ENCODE measurements around the gene SLC38A7. TPM values are rescaled to one million over a fixed set of nuclear protein-coding genes. Genes with fewer than 3 reads are reported as not detected.
"Not testable (repeated sequence)": the region's sequence is repeated elsewhere in the genome, so short reads cannot be mapped to it uniquely, and the experiment has no call there.

The SLC38A7 gene
- total and polyA plus RNA-seq, 5 donors, result 13.3 to 21.3 (median 18.8) TPM

- Histone ChIP-seq H3K27ac (ENCODE audit: low read length) (no peak overlapping the region), H3K4me3 (ENCODE audit: low read length) (no peak overlapping the region), H3K9me3 (ENCODE audit: control insufficient read depth, low read length) (no peaks in the 10 kb centered on the region), H3K4me1 (ENCODE audit: control insufficient read depth, insufficient read depth, low read length) (no peaks in the 10 kb centered on the region), H3K27me3 (ENCODE audit: control insufficient read depth, insufficient read depth) (no peaks in the 10 kb centered on the region)
- ATAC-seq, result peak; percentile 52 to 54
- 29% methylated on average over 3 of the region's 3 CpGs for WGBS
- DNase-seq, result no peak
- intact Hi-C loops (cut with DNase I), result no loop called here
These were observed 31.8 kb downstream of the SLC38A7 start for GRCh38 chr16:58652741-58653140.

DNA sequence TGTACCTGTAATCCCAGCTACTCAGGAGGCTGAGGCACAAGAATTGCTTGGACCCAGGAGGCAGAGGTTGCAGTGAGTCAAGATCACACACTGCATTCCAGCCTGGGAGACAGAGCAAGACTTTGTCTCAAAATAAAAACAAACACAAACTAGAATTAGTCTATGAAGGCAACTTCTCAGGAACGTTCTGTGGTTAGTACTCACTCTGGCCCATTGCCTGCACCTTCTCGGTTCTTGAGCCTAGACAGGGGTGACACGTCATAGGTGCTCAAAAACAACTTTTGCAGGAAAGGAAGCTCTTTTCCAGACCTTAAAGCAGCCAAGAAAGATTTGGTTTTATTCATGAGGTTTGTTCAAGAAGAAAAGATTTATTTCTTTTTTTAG is 32.6 kb downstream of the SLC38A7 start:
- DNase-seq, result no peak
- Histone ChIP-seq H3K27me3 (ENCODE audit: control insufficient read depth, insufficient read depth) (no peaks in the 10 kb centered on the region), H3K9me3 (ENCODE audit: control insufficient read depth, low read length) (no peaks in the 10 kb centered on the region), H3K4me3 (ENCODE audit: low read length) (no peak overlapping the region), H3K4me1 (ENCODE audit: control insufficient read depth, insufficient read depth, low read length) (no peaks in the 10 kb centered on the region), H3K27ac (ENCODE audit: low read length) (no peak overlapping the region)
- no peak for ATAC-seq
- 62% methylated on average over 3 of the region's 3 CpGs for WGBS
- intact Hi-C loops (cut with DNase I), result no loop called here

DNA sequence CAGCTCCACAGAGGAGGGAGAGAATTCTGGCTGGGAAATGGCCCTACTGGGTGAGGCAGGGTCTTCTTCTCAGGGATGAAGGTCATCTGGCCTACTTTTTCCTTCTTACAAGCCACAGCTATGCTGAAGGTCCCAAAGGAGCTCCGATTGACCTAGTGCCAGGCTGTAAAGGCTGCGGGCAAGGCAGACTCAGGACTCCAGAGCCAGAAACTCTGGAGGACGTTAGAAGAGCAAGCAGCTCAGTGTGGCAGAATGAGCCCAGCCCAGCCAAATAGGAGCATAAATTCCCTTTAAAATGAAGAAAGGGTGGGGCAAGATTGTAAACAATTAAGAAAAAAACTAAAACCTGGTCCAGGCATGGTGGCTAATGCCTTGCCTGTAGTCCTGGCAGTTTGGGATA is 34.9 kb downstream of the SLC38A7 start:
- H3K9me3 ChIP-seq (ENCODE audit: control insufficient read depth, low read length), result no peaks in the 10 kb centered on the region
- H3K27me3 ChIP-seq (ENCODE audit: control insufficient read depth, insufficient read depth), result no peaks in the 10 kb centered on the region
- H3K4me1 ChIP-seq (ENCODE audit: control insufficient read depth, insufficient read depth, low read length), result no peaks in the 10 kb centered on the region
- ATAC-seq (no peak), DNase-seq (no peak)
- H3K27ac ChIP-seq (ENCODE audit: low read length), result no peak overlapping the region
- WGBS, result 70% methylated on average over 3 of the region's 3 CpGs
- intact Hi-C loops (cut with DNase I), result no loop called here
- no peak overlapping the region for H3K4me3 ChIP-seq (ENCODE audit: low read length)

DNA sequence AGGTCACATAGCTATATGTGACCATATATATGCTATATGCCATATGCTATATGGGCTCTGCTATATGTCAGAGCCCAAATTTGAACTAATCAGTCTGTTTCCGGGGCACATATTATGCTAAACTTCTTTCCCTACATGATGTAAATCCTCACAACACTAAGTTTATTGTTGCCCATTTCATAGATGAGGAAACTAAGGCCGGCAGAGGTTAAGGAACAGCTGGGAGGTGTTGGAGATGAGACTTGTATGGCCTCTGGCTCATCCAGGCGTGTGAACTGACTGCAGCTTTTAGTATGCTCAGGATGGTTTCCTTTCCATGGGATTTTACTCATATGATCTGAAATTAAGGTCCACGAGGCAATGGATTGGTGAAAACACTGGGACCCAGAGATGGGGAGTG is 37.5 kb downstream of the SLC38A7 start:
- DNase-seq, result no peak
- H3K27ac ChIP-seq (ENCODE audit: low read length), result no peak overlapping the region
- no peak for ATAC-seq
- no peak overlapping the region for H3K4me3 ChIP-seq (ENCODE audit: low read length)
- intact Hi-C loops (cut with DNase I), result no loop called here
- no peaks in the 10 kb centered on the region for H3K4me1 ChIP-seq (ENCODE audit: control insufficient read depth, insufficient read depth, low read length)
- H3K27me3 ChIP-seq (ENCODE audit: control insufficient read depth, insufficient read depth), result no peaks in the 10 kb centered on the region
- 87% methylated on average over 4 of the region's 4 CpGs for WGBS
- H3K9me3 ChIP-seq (ENCODE audit: control insufficient read depth, low read length), result no peaks in the 10 kb centered on the region

DNA sequence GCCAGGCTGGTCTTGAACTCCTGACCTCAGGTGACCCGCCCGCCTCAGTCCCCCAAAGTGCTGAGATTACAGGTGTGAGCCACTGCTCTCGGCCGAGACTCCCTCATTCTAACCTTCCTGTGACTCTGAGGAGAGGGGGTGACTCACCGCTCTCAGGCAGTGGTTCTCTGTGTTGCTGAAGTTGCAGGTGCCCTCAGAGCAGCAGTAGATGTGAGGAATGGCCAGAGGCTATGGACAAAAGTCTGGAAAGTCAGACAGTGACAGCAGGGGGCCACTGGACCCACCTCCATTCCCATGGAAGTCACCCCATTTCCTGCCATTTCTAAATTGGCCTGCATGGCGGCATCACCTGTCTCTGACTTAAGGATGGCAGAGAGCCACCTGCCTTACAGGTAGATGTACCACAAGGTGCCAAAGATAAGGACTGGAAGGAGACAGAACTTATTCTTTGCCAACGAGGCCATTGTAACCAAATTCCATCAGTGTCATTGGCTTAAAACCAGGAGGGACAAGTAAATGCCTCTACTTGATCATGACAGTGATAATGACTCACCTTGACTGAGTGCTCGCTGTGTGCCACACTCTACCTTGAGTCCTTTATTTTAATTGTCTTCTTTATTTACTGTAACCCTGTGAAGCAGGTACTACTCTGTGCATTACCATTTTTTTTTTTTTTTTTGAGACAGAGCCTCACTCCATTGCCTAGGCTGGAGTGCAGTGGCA is 39.6 kb downstream of the SLC38A7 start:
- Histone ChIP-seq H3K4me3 (ENCODE audit: low read length) (no peak overlapping the region), H3K27ac (ENCODE audit: low read length) (no peak overlapping the region), H3K4me1 (ENCODE audit: control insufficient read depth, insufficient read depth, low read length) (no peaks in the 10 kb centered on the region), H3K27me3 (ENCODE audit: control insufficient read depth, insufficient read depth) (no peaks in the 10 kb centered on the region), H3K9me3 (ENCODE audit: control insufficient read depth, low read length) (no peaks in the 10 kb centered on the region)
- ATAC-seq, result no peak
- intact Hi-C loops (cut with DNase I), result no loop called here
- 84% methylated on average over 8 of the region's 8 CpGs for WGBS
- no peak for DNase-seq

DNA sequence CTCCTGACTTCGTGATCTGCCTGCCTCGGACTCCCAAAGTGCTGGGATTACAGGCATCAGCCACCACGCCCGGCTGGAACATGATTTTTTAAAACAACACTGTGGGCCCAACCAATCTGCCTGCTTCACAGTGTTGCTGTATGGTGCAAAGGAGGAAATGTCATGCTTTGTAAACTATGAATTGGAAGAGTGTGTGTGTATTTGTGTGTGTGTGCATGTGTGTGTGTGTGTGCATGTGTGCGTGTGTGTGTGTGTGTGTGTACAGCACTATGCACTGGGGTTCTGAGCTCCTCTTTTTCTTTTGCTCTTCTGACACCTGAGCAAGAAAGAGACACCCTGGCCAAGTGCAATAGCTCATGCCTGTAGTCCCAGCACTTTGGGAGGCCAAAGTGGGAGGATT is 40.5 kb downstream of the SLC38A7 start:
- intact Hi-C loops (cut with DNase I), result no loop called here
- DNase-seq, result no peak
- 82% methylated on average over 5 of the region's 5 CpGs for WGBS
- H3K4me3 ChIP-seq (ENCODE audit: low read length), result no peak overlapping the region
- no peak for ATAC-seq
- H3K27me3 ChIP-seq (ENCODE audit: control insufficient read depth, insufficient read depth), result no peaks in the 10 kb centered on the region
- no peaks in the 10 kb centered on the region for H3K4me1 ChIP-seq (ENCODE audit: control insufficient read depth, insufficient read depth, low read length)
- no peak overlapping the region for H3K27ac ChIP-seq (ENCODE audit: low read length)
- no peaks in the 10 kb centered on the region for H3K9me3 ChIP-seq (ENCODE audit: control insufficient read depth, low read length)

DNA sequence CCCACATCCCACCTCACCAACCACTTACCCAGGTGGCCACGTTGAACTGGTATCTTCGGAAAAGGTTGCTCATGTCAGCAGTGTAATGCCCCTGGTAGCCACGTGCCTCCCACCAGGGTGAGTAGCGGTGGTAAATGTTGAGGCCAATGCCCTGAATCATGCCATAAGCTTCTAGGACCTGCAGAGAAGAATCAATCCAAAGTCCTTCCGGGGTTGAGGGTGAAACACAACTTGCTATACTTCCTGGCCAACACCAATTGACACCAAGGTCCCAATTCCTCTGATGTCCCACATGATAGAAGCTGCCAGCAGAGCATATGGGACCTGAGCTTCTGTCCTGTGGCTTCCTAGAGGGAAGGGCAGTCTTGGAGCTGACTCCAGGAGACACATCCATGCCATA is 43.6 kb downstream of the SLC38A7 start:
- intact Hi-C loops (cut with DNase I), result no loop called here
- no peak overlapping the region for H3K4me3 ChIP-seq (ENCODE audit: low read length)
- H3K9me3 ChIP-seq (ENCODE audit: control insufficient read depth, low read length), result no peaks in the 10 kb centered on the region
- DNase-seq, result no peak
- no peaks in the 10 kb centered on the region for H3K4me1 ChIP-seq (ENCODE audit: control insufficient read depth, insufficient read depth, low read length)
- ATAC-seq, result no peak
- H3K27me3 ChIP-seq (ENCODE audit: control insufficient read depth, insufficient read depth), result no peaks in the 10 kb centered on the region
- no peak overlapping the region for H3K27ac ChIP-seq (ENCODE audit: low read length)
- WGBS, result 87% methylated on average over 5 of the region's 5 CpGs

GRCh38 chr16:58639836-58640235 is 44.7 kb downstream of the SLC38A7 start:
- H3K27ac ChIP-seq (ENCODE audit: low read length), result no peak overlapping the region
- intact Hi-C loops (cut with DNase I), result loop anchor here in 1 of 4 donors (10.0 kb wide), 1 partner anchor 125 kb away; the partner anchor contains the start of gene SETD6
- H3K4me1 ChIP-seq (ENCODE audit: control insufficient read depth, insufficient read depth, low read length), result no peaks in the 10 kb centered on the region
- no peaks in the 10 kb centered on the region for H3K27me3 ChIP-seq (ENCODE audit: control insufficient read depth, insufficient read depth)
- 84% methylated on average over 8 of the region's 8 CpGs for WGBS
- H3K4me3 ChIP-seq (ENCODE audit: low read length), result no peak overlapping the region
- no peak for ATAC-seq
- no peak for DNase-seq
- H3K9me3 ChIP-seq (ENCODE audit: control insufficient read depth, low read length), result no peaks in the 10 kb centered on the region

DNA sequence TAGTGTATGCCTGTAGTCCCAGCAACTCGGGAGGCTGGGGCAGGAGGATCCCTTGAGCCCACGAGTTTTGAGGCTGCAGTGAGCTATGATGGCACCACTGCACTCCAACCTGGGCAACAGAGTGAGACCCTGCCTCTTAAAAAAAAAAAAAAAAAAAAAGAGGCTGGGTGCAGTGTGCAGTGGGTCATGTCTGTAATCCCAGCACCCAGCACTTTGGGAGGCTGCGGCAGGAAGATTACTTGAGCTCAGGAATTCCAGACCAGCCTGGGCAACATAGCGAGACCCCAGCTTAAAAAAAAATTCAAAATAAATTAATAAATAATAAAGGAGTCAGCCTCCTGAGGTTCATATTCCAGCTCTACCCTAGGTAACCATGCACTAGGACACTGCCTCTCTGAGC is 45.3 kb downstream of the SLC38A7 start:
- DNase-seq (no peak), ATAC-seq (no peak)
- no peak overlapping the region for H3K4me3 ChIP-seq (ENCODE audit: low read length)
- no peak overlapping the region for H3K27ac ChIP-seq (ENCODE audit: low read length)
- H3K27me3 ChIP-seq (ENCODE audit: control insufficient read depth, insufficient read depth), result no peaks in the 10 kb centered on the region
- no peaks in the 10 kb centered on the region for H3K4me1 ChIP-seq (ENCODE audit: control insufficient read depth, insufficient read depth, low read length)
- no peaks in the 10 kb centered on the region for H3K9me3 ChIP-seq (ENCODE audit: control insufficient read depth, low read length)
- intact Hi-C loops (cut with DNase I), result loop anchor here in 1 of 4 donors (10.0 kb wide), 1 partner anchor 124 kb away; the partner anchor contains the start of gene SETD6
- 85% methylated on average over 4 of the region's 4 CpGs for WGBS

GRCh38 chr16:58638148-58639036 is 46.2 kb downstream of the SLC38A7 start:
- intact Hi-C loops (cut with DNase I), result loop anchor here in 1 of 4 donors (10.0 kb wide), 1 partner anchor 124 kb away; the partner anchor contains the start of gene SETD6
- H3K4me1 ChIP-seq (ENCODE audit: control insufficient read depth, insufficient read depth, low read length), result no peaks in the 10 kb centered on the region
- peak in 2 of 3 donors; percentile 21 to 60 for DNase-seq
- no peaks in the 10 kb centered on the region for H3K27me3 ChIP-seq (ENCODE audit: control insufficient read depth, insufficient read depth)
- 64% methylated on average over 8 of the region's 8 CpGs for WGBS
- no peaks in the 10 kb centered on the region for H3K9me3 ChIP-seq (ENCODE audit: control insufficient read depth, low read length)
- H3K4me3 ChIP-seq (ENCODE audit: low read length), result no peak overlapping the region
- H3K27ac ChIP-seq (ENCODE audit: low read length), result no peak overlapping the region
- peak; percentile 75 to 81 for ATAC-seq

- 95% methylated on average over 6 of the region's 6 CpGs for WGBS
- ATAC-seq; DNase-seq; H3K27ac ChIP-seq (ENCODE audit: low read length); H3K27me3 ChIP-seq (ENCODE audit: control insufficient read depth, insufficient read depth); H3K4me3 ChIP-seq (ENCODE audit: low read length); H3K9me3 ChIP-seq (ENCODE audit: control insufficient read depth, low read length); H3K4me1 ChIP-seq (ENCODE audit: control insufficient read depth, insufficient read depth, low read length): not testable (repeated sequence)
- intact Hi-C loops (cut with DNase I), result loop anchor here in 1 of 4 donors (10.0 kb wide), 1 partner anchor 122 kb away; the partner anchor contains the start of gene SETD6
These were observed 47.5 kb downstream of the SLC38A7 start for GRCh38 chr16:58637021-58637420.

Data from right cardiac atrium (tissue), 5 donors.